NB4 (cell line): ENCODE data around the gene EFNB1.

Experiments
- DNase-seq: peaks from one replicate; pipeline ENCODE4 v3.0.0; 2010; ENCODE audit warnings: low read depth
- H3K4me3 ChIP-seq: one replicate; pipeline ENCODE4 v1.5.1; 2011; ENCODE audit warnings: mild to moderate bottlenecking, low read depth, low read length, moderate library complexity
- MYC ChIP-seq: IDR thresholded peaks from 2 replicates; pipeline ENCODE4 v1.6.1; 2011; ENCODE audit warnings: low read depth, low read length
- POLR2A ChIP-seq: IDR thresholded peaks from 2 replicates; pipeline ENCODE4 v1.6.1; 2011; ENCODE audit warnings: mild to moderate bottlenecking; ENCODE audit not compliant: insufficient read length; ENCODE audit errors: extremely low read depth
- TF ChIP-seq, protein P1 (sequence below): IDR thresholded peaks from one replicate; pipeline ENCODE4 v1.5.1; 2012; ENCODE audit warnings: low read depth, low read length
- TF ChIP-seq, protein P2 (sequence below): IDR thresholded peaks from 2 replicates; pipeline ENCODE4 v1.6.1; 2011; ENCODE audit warnings: low read depth, low read length

EFNB1 gene

DNA sequence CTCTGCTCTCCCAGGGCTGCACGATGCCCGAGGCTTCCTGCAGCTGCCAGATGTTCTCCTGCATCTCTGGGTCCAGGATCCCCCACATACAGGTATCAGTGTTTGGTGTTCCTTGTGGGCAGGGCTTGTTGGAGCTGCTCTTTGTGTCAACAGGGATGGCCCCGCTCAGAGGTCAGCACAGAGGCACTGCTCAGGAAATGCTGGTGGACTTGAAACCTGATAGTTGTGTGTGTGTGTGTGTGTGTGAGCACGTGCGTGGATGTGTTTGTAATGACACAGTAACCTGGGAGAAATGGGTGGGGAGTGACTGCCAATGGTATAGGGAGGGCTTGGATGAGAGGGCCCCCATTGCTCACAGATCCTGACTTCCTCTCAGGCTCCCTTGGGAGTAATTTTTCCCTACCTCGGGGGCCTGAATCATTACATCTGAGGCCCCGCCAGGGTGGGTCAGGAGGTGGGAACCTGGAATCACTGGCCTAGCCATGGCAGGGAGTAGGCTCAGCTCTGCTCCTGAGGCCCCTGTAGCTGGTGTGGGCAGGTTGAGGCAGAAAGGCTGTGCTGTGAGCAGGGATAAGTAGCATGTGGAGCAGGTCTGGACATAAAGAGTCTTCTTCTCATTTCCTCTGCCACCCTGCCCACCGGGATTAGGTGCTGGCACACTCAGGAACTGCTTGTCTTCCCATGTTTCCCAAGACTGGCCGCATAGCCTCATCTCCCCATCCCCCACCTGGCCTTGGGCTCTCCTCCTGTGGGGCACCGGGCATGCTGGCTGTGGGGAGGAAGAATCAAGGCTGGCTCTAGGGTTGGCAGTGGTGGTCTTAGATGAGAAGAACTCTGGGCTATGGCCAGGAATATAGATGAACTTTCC lies 2.5 kb upstream of the EFNB1 start:
- no peak overlapping the region for H3K4me3 ChIP-seq
- no peak for TF ChIP-seq POLR2A
- no peak for TF ChIP-seq MYC
- TF ChIP-seq, protein P1, sequence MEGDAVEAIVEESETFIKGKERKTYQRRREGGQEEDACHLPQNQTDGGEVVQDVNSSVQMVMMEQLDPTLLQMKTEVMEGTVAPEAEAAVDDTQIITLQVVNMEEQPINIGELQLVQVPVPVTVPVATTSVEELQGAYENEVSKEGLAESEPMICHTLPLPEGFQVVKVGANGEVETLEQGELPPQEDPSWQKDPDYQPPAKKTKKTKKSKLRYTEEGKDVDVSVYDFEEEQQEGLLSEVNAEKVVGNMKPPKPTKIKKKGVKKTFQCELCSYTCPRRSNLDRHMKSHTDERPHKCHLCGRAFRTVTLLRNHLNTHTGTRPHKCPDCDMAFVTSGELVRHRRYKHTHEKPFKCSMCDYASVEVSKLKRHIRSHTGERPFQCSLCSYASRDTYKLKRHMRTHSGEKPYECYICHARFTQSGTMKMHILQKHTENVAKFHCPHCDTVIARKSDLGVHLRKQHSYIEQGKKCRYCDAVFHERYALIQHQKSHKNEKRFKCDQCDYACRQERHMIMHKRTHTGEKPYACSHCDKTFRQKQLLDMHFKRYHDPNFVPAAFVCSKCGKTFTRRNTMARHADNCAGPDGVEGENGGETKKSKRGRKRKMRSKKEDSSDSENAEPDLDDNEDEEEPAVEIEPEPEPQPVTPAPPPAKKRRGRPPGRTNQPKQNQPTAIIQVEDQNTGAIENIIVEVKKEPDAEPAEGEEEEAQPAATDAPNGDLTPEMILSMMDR: no peak
- TF ChIP-seq, protein P2, sequence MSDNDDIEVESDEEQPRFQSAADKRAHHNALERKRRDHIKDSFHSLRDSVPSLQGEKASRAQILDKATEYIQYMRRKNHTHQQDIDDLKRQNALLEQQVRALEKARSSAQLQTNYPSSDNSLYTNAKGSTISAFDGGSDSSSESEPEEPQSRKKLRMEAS: no peak
- no peak for DNase-seq

DNA sequence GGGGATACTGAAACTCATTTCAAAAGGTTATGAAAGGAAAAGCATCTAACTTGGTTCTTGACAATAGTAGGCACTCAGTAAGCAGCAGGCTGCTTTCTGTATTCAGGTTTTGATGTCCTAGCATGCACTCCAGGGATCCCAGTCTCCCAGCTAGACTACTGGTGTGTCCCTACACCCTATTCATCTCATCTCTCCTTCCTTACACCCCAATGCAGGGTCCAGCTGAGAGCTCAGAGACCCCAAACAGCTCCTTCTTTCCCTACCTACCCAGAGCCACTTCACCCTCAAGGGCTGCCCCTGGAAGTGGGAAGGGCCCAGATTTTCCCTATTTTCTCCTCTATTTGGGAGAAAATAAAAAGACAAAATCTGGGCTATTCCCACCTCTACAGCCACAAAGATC lies 1.6 kb upstream of the EFNB1 start:
- no peak overlapping the region for H3K4me3 ChIP-seq
- no peak for DNase-seq
- TF ChIP-seq, protein P1: no peak
- no peak for TF ChIP-seq MYC
- TF ChIP-seq, protein P2: no peak
- TF ChIP-seq POLR2A: no peak

DNA sequence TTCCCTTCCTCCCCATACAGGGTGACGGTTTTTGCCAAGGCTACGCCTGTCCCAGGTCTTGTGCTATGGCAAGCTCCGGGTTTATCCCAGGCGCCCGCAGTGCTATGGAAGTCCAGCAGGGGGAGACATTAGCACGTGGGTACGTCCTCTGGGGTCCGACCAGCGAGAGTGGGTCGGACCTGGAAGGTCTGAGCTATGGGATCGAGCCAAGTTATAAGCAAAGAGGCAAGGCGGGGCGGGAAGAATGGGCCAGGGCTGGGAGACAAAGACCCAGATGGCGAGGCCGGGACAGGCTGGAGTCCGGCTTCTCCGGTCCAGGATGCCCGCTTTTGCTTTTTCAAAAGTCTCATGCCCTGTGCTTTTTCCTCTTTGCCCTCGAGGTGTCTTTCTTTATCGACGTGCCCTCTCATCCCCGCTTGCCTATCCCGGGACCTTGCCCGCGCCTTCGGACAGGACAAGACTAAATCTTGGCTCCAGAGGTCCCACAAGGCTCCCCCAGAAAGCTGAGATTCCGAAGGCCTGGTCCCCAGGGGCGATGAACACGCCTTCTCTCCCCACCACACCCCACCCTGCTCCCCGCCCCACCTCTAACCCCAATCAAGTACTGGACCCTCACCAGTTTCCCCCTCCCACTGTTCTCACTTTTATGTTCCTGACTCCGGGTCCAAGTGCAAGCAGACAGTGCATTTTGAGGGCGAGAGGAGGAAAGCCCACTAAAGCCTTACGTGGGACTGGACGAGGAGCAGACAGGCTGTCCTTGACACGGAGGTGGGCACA lies 785 bp upstream of the EFNB1 start:
- peak overlapping the region; percentile 34 for H3K4me3 ChIP-seq
- TF ChIP-seq, protein P2: peak; percentile 87
- TF ChIP-seq MYC: no peak
- TF ChIP-seq, protein P1: peak; percentile 81
- no peak for TF ChIP-seq POLR2A
- DNase-seq: peak; percentile 77

DNA sequence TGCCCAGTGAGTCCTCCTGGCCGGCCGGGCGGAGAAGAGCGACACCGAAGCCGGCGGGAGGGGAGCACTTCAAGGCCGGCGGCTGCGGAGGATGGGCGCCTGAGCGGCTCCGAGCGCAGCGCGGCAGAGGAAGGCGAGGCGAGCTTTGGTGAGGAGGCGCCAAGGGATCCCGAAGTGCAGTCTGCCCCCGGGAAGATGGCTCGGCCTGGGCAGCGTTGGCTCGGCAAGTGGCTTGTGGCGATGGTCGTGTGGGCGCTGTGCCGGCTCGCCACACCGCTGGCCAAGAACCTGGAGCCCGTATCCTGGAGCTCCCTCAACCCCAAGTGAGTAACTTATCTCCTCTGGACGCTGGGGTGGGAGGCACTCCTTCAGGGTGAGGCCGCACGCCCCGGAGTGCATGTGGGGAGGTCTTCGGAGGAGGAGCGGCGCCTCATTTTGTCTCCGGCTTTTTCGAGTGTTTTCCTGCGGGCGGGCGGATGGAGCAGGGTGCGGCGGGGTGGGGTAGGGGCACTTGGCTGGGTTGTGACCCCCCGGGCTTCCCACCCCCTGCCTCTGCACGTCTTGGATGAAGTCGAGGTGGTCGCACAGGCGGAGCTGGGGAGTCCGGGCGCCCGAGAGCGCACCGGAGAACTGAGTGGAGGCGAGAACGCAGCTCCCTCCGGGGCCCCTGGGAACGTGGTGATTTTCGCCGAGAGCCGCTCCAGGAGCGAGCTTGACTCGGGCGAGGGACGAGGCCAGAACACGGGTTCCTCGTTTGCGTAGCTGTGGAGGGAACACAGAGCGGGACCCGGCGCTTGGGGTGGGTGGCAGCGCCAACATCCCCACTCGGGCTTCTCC lies 979 bp downstream of the EFNB1 start:
- DNase-seq: peak; percentile 25
- peak overlapping the region; percentile 43 for H3K4me3 ChIP-seq
- TF ChIP-seq, protein P2: no peak
- TF ChIP-seq, protein P1: no peak
- no peak for TF ChIP-seq MYC
